Left ventricle myocardium superior (tissue), 1 donor: Measurements from ENCODE around the gene NCEH1. TPM values are rescaled to one million over a fixed set of nuclear protein-coding genes. Genes with fewer than 3 reads are reported as not detected.
A peak's percentile ranks its signal among the peaks of the same experiment; 100 is the strongest.

Source experiments
- ATAC-seq: fragments of 200-7000 bp; cut with Tn5 transposase; one replicate; pipeline ENCODE4 v1.9.1; 2020; ENCODE audit warnings: mild to moderate bottlenecking, moderate library complexity
- DNase-seq: peaks from one replicate; pipeline ENCODE4 v3.0.0-alpha.2; 2020
- intact Hi-C: fragments of 100-400 bp; cut with micrococcal nuclease; formaldehyde crosslinking; loops from one replicate; pipeline ENCODE4 v1.11.0; 2022
- total RNA-seq: library from RNA; stranded (reverse); fragmentation: NEBNext Ultra II Directional; extraction: Animal tissue kit (Norgen Biotek cat#: 25700); gene quantifications from one replicate; pipeline ENCODE4 v1.2.1, GENCODE V29; 2021
- donor health status: DM: no; HTN: yes; CAD: no; lungs with severe emphysema.

The NCEH1 gene
- total RNA-seq, 1 donor from 2014 or later: 63.6 TPM

DNA sequence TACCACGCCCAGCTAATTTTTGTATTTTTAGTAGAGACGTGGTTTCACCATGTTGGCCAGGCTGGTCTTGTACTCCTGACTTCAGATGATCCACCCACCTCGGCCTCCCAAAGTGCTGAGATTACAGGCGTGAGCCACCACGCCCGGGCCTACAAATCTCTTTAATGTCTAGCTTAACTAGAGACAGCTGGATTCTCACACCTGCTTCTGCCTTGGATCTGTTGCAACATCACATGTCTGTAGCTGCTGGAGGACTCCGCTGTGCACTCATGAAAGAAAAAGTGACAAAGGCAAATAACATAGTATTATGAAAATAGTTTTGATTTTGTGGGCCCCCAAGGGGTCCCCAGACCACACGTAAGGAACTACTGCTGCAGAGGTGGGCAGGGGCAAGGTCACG, 85.9 kb downstream of the NCEH1 start:
- no peak for ATAC-seq
- DNase-seq: no peak
- intact Hi-C loops: no loop called here

DNA sequence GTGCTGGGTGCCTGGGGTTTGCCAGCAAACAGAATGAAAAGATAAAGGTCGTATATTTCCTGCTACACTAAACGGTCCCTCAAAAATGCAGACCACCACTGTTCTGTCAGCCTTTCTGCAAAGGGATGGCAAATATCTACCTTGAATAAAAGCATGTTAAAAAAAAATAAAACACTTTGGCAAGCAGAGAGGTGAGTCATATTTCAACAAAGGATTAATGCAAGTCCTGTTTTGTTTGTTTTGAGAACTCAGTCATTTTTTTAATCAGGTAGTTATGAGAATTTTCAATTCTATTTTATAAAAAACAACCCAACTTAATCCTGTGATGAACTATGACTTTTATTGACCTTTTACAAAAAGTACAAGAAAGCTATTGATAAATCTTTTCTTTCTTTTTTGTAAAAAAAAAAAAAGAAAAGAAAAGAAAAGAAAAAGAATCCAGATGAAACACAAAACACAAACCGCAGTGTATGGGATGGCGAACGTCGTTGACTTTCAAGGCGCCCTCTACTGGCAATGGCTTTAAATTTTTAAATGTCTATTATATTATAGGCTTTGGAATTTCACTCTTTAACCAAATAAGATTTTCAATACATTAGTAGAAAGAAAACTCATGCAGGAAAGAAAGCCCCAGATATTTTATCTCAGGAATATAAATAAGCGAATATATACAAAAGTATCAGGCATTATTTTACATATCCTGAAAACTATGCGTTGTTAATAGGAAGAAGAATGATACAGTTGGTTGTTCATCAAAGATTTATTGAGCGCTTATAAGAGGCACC, 87.8 kb downstream of the NCEH1 start:
- DNase-seq (no peak), ATAC-seq (peak; percentile 60)
- intact Hi-C loops: no loop called here

DNA sequence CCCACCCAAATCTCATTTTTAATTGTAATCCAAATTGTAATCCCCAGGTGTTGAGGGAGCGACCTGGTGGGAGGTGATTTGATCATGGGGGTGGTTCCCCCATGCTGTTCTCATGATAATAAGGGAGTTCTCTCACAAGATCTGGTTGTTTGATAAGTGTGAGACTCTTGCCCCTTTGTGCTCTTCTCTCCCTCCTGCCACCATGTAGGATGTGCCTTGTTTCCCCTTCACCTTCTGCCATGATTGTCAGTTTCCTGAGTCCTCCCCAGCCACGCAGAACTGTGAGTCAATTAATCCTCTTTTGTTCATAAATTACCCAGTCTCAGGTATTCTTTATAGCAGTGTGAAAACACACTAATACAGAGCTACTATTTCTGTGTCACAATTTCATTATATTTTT, 88.7 kb downstream of the NCEH1 start:
- DNase-seq: no peak
- intact Hi-C loops: no loop called here
- ATAC-seq: no peak

DNA sequence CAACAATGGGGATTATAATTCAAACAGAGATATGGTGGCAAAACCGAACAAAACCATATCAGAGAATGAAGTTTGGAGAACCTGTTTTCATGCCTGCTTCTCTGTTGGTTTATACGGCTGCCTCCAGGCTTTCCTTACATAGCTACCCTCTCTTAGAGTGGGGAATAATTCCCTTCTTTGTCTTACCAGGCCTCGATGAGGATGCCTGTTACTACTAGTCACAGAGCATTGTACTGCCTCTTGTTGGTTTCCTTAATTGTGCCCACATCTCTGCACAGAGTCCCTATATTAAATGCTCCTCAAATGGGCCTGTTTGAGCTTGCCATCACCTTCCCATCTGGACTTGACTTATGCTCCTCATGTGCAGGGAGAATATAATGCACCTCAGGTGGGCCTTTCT, 92.9 kb downstream of the NCEH1 start:
- intact Hi-C loops: no loop called here
- ATAC-seq (no peak), DNase-seq (no peak)

DNA sequence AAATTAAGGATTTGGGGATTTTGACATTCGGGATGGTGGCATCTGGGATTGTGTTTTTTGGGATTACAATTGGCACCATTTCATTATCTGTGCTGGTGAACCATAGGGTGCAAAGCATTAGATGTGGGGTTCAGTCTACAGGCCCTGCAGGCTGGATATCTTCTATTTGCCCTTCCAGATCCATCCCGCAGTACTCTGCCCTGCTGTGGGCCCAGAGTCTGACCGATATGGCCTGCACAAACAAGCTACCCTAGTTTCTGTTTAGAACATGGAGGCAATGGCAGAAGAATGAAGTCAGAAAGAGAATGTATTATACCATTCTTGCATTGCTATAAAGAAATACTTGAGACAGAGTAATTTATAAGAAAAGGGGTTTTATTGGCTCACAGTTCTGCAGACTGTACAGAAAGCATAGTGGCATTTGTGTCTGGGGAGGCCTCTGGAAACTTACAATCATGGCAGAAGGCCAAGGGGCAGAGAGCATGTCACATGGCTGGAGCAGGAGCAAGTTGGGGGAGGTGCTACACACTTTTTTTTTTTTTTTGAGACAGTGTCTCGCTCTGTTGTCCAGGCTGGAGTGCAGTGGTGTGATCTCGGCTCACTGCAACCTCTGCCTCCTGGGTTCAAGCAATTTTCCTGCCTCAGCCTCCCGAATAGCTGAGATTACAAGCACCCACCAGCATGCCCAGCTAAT, 93.7 kb downstream of the NCEH1 start:
- intact Hi-C loops: no loop called here
- no peak for DNase-seq
- no peak for ATAC-seq

DNA sequence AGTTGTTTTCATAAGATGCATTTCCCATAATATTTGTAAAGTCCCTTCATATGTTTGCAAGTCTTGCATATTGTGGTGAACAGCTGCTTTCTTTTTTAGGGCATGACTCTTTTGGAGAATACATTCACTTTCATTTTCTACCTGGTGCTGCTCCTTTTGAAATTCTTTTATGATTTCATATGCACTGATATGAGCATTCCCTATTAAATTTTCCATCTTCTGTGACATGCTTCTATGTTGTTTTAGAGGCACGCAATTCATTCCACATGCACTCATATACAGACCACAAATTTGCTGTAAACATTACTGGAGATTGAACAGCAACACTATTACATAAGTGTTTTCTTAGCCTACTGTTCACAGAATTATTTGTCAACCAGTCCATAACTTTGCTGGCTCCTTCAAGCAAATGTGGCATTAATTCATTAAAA, 94.8 kb downstream of the NCEH1 start:
- intact Hi-C loops: no loop called here
- no peak for DNase-seq
- no peak for ATAC-seq

DNA sequence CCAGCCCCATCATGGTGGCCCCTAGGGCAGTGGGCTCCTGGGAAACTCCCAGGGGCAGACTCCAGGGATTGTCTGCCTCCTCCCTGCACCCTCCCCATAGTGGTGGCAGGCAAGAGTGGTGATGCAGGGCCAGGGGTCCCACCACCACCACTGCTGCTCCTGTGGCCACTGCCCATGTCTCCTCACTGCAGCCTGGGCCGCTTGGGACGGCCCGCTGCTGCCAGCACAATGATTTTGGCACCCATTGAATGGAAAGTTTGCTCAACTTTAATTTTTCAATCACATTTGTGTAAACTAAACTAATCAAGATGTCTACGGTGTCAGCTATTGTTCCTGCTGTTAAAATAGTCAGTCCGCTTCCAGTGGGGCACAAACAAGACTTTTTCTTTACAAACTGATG, 95.6 kb downstream of the NCEH1 start:
- no peak for DNase-seq
- no peak for ATAC-seq
- intact Hi-C loops: no loop called here

DNA sequence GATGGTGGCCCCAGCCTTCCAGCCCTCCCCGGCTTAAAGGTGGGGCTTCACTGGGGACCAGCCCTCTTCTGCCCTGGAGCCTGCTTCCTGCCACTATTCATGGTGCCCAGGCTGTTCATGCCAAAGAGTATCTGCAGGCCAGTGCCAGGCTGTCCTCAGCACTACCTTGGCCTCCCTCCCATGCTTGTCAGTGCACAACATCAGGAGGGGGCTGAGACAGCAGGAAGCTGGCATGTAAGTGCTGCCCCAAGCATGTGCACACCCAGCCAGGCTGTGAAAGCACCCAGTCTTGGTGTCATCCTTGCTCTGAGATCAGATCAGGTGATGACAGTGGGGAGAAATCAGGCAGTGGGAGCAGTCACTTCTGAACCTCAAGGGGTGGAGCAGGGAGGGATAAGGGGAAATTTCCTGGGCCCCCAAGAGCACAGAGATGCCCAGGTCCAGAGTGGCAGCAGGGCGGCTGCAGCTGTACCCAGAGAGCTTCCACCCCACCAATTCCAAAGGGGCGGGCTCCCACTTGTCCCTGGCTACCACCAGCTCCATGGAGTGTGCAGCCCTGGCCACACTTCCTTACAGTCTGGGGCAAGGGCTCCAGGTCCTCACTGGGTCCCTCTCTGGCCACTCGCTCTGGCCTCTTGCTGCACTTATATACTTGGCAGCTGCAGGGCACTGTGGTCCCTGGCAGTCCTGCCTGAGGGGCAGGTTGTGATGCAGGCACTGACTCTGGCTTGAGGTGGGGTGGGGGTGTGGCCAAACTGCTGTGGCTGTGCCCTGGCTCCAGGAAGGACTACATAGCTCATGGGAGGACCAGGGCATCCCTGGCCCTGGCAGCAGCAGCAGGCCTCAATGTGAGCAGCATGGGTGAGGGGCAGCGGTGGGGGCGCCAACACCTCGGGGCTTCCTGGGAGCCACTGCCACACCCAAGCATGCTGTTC, 96.3 kb downstream of the NCEH1 start:
- no peak for DNase-seq
- ATAC-seq: peak; percentile 75
- intact Hi-C loops: no loop called here

DNA sequence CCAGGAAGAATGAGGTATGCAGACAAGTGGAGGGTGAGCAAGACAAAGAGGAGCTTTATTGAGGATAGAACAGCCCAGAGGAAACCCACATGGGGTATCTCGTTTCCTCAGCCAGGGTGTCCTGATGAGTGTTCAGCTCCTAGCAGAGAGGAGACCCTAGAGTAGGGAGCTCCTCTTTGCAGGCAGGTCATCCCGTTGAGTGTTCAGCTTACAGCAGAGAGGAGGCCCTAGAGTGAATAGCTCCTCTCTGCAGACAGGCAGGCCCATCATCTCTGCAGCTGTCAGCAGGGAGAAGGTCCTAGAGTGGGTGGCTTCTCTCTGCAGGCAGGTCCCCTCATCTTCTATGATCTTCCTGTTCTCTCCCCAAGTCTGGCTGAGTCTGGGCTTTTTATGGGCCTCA, 97.0 kb downstream of the NCEH1 start:
- DNase-seq (no peak), ATAC-seq (no peak)
- intact Hi-C loops: no loop called here

DNA sequence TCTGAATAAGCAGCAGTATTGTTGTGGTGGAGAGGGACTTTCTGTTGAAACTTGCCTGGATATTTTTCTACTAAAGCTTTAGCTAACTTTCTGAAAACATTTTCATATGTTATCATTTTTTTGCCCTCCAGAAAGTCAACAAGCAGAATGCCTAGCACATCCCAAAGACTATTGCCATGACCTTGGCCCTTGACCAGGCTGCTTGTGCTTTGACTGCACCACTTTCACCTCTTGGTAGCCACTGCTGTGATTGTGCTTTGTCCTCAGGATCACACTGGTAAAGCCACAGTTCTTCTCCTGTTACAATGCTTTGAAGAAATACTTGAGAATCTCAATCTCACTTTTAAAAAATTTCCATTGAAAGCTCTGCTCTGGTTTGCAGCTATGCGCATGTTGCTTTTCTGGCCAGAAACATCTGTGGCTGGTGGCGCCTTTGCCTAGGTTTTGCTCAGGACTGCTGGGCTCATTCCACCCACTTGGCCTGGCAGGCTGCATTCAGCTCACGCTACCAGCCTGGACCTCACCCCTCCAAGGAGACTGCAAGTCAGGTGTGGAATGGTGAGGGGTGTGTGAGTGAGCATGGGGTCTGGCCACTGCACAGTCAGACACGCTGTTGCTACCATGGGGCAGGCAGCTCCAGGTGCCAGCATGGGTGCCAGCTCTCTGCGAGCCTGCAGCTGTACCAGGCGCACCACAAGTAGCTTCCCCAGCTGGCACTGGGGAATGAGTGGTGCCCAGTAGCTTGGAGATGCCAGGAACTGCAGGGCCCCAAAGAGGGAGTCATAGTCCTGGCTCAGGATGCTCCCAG, 97.8 kb downstream of the NCEH1 start:
- ATAC-seq (no peak), DNase-seq (no peak)
- intact Hi-C loops: no loop called here

DNA sequence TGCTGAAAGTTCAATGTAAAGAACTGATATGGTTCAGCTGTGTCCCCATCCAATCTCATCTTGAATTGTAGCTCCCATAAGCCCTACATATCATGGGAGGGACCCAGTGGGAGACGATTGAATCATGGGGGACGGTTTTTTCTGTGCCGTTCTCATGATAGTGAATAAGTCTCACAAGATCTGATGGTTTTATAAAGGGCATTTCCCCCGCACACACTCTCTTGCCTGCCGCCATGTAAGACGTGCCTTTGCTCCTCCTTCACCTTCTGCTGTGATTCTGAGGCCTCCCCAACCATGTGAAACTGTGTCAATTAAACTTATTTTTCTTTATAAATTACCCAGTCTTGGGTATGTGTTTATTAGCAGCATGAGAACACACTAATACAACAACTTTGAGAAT, 101.1 kb downstream of the NCEH1 start:
- DNase-seq (no peak), ATAC-seq (no peak)
- intact Hi-C loops: no loop called here

DNA sequence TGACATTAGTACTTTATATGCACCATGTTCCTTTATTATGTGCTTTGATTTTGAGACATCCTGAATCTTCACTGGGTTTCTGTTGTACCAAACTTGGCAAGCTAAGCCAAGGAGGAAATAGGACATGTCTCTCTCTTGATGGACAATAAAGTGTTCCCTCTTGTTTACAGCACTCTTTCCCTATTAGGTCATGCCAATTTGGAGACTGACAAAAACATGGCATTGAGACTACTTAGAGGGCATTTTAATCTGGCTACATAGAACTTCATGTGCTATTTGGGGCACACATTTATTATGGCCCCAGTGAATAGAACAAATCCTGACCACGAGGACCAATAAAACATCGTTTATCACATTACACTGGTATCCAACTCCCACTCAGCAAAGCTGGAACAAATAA, 102.3 kb downstream of the NCEH1 start:
- intact Hi-C loops: no loop called here
- DNase-seq: no peak
- no peak for ATAC-seq

DNA sequence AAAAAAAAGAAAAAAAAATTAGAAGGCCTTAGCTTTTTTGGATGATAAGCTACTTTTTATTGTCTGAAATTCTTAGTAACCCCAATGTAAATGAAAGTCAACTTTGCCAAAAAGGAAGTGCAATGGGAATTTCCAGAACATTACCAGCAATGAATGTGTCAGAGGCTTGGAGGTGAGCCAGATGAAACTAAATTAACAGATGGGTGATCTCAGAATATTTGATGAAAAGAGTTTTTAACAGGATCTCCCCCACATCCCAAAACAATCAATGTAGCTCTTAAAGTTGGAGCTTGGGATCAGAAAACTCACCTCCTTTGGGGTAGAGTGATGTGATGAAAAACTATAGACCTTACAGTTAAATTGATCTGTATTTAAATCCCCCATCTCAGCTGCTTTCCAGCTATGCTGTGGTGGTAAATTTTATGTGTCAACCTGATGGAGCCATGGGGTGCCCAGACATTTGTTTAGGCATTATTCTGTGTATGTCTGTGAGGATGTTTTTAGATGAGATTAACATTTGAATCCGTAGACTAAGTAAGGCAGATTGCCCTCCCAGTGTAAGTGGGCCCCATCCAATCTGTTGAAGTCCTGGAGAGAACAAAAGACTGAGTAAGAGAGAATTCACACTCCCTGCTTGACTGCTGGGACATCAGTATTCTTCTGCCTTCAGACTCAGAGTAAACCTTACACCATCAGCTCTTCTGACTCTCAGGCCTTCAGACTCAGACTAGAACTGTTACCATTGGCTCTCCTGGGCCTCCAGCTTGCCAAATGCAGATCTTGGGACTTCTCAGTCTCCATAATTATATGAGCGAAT, 103.4 kb downstream of the NCEH1 start:
- peak; percentile 35 for ATAC-seq

DNA sequence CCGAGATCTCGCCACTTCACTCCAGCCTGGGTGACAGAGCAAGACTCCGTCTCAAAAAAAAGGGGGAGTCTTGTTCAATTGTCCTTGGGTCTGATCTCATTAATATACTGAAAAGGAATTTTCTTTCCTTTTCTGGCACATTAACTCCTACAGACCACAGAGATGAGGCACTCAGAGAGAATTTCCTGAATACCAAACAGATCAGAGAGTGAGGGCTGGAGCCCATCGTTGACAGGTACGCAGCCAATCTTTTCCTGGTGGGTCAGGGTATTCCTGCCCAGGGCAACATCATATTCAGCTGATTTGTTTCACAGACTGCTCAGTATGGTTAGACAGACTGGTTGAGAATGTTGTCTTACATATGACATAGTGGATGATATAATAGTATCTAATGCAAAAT, 104.8 kb downstream of the NCEH1 start:
- DNase-seq (no peak), ATAC-seq (no peak)
- intact Hi-C loops: no loop called here

More for the DNA sequence above, 103.4 kb downstream of the NCEH1 start:
- DNase-seq: no peak
- intact Hi-C loops: no loop called here

DNA sequence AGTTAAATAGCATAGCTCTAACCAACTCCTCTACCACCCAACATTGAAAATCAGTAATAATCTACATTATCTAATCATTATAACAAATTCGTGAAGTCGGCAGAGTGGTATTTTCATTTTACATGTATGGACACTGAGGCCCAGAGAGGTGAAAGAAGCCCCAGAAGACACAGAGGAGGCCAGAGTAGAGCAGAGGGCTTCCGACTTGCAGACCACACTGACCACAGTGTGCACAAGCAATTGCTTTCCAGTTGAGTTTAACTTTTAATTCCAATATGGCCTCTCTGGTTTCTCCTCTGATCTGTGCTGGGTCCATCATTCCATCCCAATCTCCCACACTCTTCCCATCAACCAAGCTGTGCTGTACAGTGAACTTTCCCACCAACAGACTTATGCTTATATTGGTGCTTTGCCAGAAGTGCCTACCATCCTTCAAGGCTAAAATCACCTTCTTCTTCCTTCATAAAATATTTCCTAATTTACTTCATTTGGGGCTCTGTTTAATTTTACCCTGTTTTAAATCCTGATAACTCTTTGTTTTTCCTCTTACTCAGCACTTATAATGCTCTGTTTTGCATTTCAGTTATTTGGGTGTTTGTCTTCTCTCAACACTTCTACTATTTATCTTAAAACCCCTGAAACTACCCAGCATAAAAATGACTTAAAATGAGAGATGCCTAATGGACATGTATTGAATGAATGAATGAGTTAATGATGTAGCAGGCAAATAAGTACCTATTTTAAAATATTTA, 105.8 kb downstream of the NCEH1 start:
- intact Hi-C loops: no loop called here

DNA sequence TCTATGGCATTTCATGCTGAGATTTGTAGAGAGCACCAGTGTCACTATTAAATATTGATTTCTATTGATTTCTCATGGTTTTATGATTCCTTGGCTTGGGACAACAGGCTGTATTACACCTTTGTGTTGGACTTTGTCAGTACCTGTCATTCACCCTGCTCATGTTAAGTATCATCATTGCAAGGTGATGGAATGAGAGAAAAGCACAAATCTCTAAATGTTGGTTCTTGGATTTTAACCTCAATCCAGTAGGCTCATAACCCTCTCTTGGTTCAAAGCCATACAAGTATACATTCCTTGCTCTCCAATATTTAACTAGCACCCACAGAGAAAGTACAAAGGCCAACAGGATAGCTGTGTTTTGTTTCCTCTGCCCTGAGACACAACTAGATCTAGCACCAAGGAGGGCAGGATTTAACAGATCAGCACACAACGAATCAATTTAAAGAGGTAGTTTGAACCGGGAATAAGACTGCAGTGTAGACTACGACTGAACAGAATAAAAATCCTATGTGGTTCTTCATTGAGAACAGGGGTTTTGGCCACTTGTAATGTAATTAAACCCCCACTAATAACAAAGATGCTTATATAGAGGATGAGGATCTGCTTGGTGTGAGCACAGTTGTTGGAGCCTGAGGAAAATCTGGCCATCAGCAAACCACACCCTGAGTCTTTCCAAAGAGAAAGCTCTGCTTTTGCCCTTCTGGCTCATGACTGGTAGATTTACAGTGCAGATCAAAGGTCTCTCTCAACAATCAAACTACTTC, 109.6 kb downstream of the NCEH1 start:
- DNase-seq (no peak), ATAC-seq (no peak)
- intact Hi-C loops: no loop called here

More for the DNA sequence above, 105.8 kb downstream of the NCEH1 start:
- no peak for ATAC-seq
- DNase-seq: no peak

DNA sequence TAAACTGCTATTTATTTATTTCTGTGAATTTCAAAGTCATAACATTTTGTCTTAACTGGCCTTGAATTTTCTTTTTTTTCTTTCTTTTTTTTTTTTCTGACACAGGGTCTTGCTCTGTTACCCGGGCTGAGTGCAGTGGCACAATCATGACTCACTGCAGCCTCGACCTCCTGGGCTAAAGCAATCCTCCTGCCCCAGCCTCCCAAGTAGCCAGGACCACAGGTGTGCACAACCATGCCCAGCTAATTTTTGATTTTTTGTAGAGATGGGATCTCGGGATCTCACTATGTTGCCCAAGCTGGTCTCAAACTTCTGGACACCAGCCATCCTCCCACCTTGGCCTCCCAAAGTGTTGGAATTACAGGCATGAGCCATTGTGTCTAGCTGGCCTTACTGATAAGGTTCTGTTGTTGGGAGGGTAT, 110.2 kb downstream of the NCEH1 start:
- DNase-seq: no peak
- no peak for ATAC-seq
- intact Hi-C loops: no loop called here
